GM10248 (cell line): ENCODE results near the gene PDE3A.

ENCODE experiments used
- CTCF ChIA-PET: fragments of 300-600 bp; sonication (Branson Sonifier 250); formaldehyde crosslinking; extraction: SDS; loops from one replicate; lab custom pipeline; 2021; ENCODE audit warnings: antibody characterized with exemption; lab: Yijun Ruan, JAX
- POLR2A ChIA-PET: fragments of 350-650 bp; sonication (Branson Sonifier 250); formaldehyde crosslinking; extraction: SDS; loops from one replicate; lab custom pipeline; 2020; ENCODE audit warnings: antibody characterized with exemption; lab: Yijun Ruan, JAX
- DNase-seq: peaks from one replicate; pipeline ENCODE4 v3.0.0; 2012; ENCODE audit errors: extremely low spot score
- CTCF ChIP-seq: IDR thresholded peaks from 2 replicates; pipeline ENCODE4 v1.5.1; 2012; ENCODE audit warnings: mild to moderate bottlenecking, low read depth; ENCODE audit errors: extremely low read depth, missing control alignments, control extremely low read depth

Gene PDE3A

GRCh38 chr12:20507056-20507455 lies 138.7 kb downstream of the PDE3A start:
- no peak for DNase-seq
- no peak for TF ChIP-seq CTCF
- POLR2A ChIA-PET = no interaction called here

GRCh38 chr12:20507711-20508110 lies 139.4 kb downstream of the PDE3A start:
- no peak for TF ChIP-seq CTCF
- no peak for DNase-seq
- POLR2A ChIA-PET = no interaction called here
- CTCF ChIA-PET = interaction anchor here (1.2 kb wide), 1 partner anchor 17 kb away, joined by 3 read pairs; no protein-coding TSS in a partner anchor

More at GRCh38 chr12:20507056-20507455, 138.7 kb downstream of the PDE3A start:
- CTCF ChIA-PET = interaction anchor here (1.0 to 1.2 kb wide), 2 partner anchors 13 to 16 kb away, joined by 3 read pairs; no protein-coding TSS in a partner anchor

- no peak for DNase-seq
- ChIA-PET POLR2A (no interaction called here), CTCF (no interaction called here)
- no peak for TF ChIP-seq CTCF
Observed at GRCh38 chr12:20508359-20508758, 140.0 kb downstream of the PDE3A start.

GRCh38 chr12:20508962-20509361 lies 140.6 kb downstream of the PDE3A start:
- POLR2A ChIA-PET = no interaction called here
- no peak for TF ChIP-seq CTCF
- DNase-seq = no peak
- CTCF ChIA-PET = no interaction called here

GRCh38 chr12:20510811-20511210 lies 142.5 kb downstream of the PDE3A start:
- no peak for TF ChIP-seq CTCF
- ChIA-PET CTCF (no interaction called here), POLR2A (no interaction called here)
- DNase-seq = no peak

- CTCF ChIA-PET = no interaction called here
- no peak for DNase-seq
- no peak for TF ChIP-seq CTCF
- POLR2A ChIA-PET = no interaction called here
Observed at GRCh38 chr12:20513189-20513588, 144.9 kb downstream of the PDE3A start.
